Liver (tissue), 3 donors: ENCODE data around the gene ANAPC4.

Source experiments
- CTCF ChIP-seq: fragments of 150-350 bp; IDR thresholded peaks from 2 replicates; pipeline ENCODE4 v1.5.1; 2017; ENCODE audit warnings: improper control_type of control experiment, low read depth, low read length; ENCODE audit not compliant: missing input control
- HNF4G ChIP-seq: IDR thresholded peaks from 2 replicates; pipeline ENCODE4 v1.6.1; 2016; ENCODE audit warnings: antibody characterized with exemption
- NR2F2 ChIP-seq: IDR thresholded peaks from 2 replicates; pipeline ENCODE4 v1.6.1; 2016; ENCODE audit warnings: antibody characterized with exemption
- RAD21 ChIP-seq, 2 donors: IDR thresholded peaks; 2 replicates each; pipeline ENCODE4 v1.6.1; 2016; ENCODE audit warnings: antibody characterized with exemption in 2 of 2, mild to moderate bottlenecking in 2 of 2
- REST ChIP-seq: IDR thresholded peaks from 2 replicates; pipeline ENCODE4 v1.6.1; 2016; ENCODE audit warnings: antibody characterized with exemption, mild to moderate bottlenecking
- TAF1 ChIP-seq: conservative IDR thresholded peaks from 2 replicates; pipeline ENCODE4 v1.6.1; 2016; ENCODE audit warnings: antibody characterized with exemption, mild to moderate bottlenecking
- YY1 ChIP-seq: IDR thresholded peaks from 2 replicates; pipeline ENCODE4 v1.6.1; 2016; ENCODE audit warnings: antibody characterized with exemption, mild to moderate bottlenecking
- TF ChIP-seq, protein P1 (sequence below): IDR thresholded peaks from 2 replicates; pipeline ENCODE4 v1.6.1; 2016; ENCODE audit warnings: antibody characterized with exemption
- TF ChIP-seq, protein P2 (sequence below): IDR thresholded peaks from 2 replicates; pipeline ENCODE4 v1.6.1; 2016; ENCODE audit warnings: antibody characterized with exemption
- donor health status: healthy.
- donor health status: healthy.

GRCh38 chr4:25430630-25431029 lies 53.6 kb downstream of the ANAPC4 start:
- no peak for TF ChIP-seq HNF4G
- no peak for TF ChIP-seq CTCF
- TF ChIP-seq REST: no peak
- no peak for TF ChIP-seq TAF1
- TF ChIP-seq, protein P1, sequence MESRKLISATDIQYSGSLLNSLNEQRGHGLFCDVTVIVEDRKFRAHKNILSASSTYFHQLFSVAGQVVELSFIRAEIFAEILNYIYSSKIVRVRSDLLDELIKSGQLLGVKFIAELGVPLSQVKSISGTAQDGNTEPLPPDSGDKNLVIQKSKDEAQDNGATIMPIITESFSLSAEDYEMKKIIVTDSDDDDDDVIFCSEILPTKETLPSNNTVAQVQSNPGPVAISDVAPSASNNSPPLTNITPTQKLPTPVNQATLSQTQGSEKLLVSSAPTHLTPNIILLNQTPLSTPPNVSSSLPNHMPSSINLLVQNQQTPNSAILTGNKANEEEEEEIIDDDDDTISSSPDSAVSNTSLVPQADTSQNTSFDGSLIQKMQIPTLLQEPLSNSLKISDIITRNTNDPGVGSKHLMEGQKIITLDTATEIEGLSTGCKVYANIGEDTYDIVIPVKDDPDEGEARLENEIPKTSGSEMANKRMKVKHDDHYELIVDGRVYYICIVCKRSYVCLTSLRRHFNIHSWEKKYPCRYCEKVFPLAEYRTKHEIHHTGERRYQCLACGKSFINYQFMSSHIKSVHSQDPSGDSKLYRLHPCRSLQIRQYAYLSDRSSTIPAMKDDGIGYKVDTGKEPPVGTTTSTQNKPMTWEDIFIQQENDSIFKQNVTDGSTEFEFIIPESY: no peak
- TF ChIP-seq, protein P2, sequence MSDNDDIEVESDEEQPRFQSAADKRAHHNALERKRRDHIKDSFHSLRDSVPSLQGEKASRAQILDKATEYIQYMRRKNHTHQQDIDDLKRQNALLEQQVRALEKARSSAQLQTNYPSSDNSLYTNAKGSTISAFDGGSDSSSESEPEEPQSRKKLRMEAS: no peak
- no peak for TF ChIP-seq RAD21 (IDR thresholded peaks at IDR 0.05)
- TF ChIP-seq YY1: no peak
- TF ChIP-seq NR2F2: no peak
